Posterior vena cava (tissue), 2 donors: ENCODE results near the gene TALDO1. TPM values are rescaled to one million over a fixed set of nuclear protein-coding genes. Genes with fewer than 3 reads are reported as not detected.

Experiments used
- DNase-seq: peaks from one replicate; pipeline ENCODE4 v3.0.0-alpha.2; 2020; ENCODE audit warnings: low spot score
- intact Hi-C, 2 donors: fragments of 100-400 bp; cut with DNase I; formaldehyde crosslinking; loops; one replicate each; pipeline versions ENCODE4 v1.14.1 to v1.14.2; 2022 to 2023
- total RNA-seq, 2 donors: library from RNA; stranded (reverse); fragmentation: NEBNext Ultra II Directional; extraction: Animal tissue kit (Norgen Biotek cat#: 25700); gene quantifications; one replicate each; pipeline ENCODE4 v1.2.1, GENCODE V29; 2021
- donor health status: DM: yes; HTN: yes; CAD: no.
- donor health status: DM: yes; HTN: yes; CAD: no.

TALDO1 gene
- total RNA-seq, 2 donors from 2014 or later: 76.8 to 109 TPM

GRCh38 chr11:802693-803466, 55.6 kb downstream of the TALDO1 start:
- intact Hi-C loops: loop anchor here in 1 of 2 donors (10.0 kb wide), 1 partner anchor 58 kb away; the partner anchor contains the start of gene TALDO1
- no peak for DNase-seq

- intact Hi-C loops: loop anchor here in 1 of 2 donors (10.0 kb wide), 1 partner anchor 59 kb away; the partner anchor contains the start of gene TALDO1
- peak; percentile 80 for DNase-seq
Measured at GRCh38 chr11:803467-803742, 56.1 kb downstream of the TALDO1 start.

- intact Hi-C loops: loop anchor here in 1 of 2 donors (10.0 kb wide), 1 partner anchor 59 kb away; the partner anchor contains the start of gene TALDO1
Measured at GRCh38 chr11:803770-804598, 56.7 kb downstream of the TALDO1 start.

GRCh38 chr11:804599-804964, 57.3 kb downstream of the TALDO1 start:
- intact Hi-C loops: loop anchor here in 1 of 2 donors (10.0 kb wide), 1 partner anchor 60 kb away; the partner anchor contains the start of gene TALDO1
- DNase-seq: no peak

More at GRCh38 chr11:803770-804598, 56.7 kb downstream of the TALDO1 start:
- DNase-seq: peak; percentile 82

GRCh38 chr11:808427-809286, 61.4 kb downstream of the TALDO1 start:
- DNase-seq: peak; percentile 95
- intact Hi-C loops: loop anchor here in 1 of 2 donors (10.0 kb wide), 1 partner anchor 64 kb away; the partner anchor contains the start of gene TALDO1

GRCh38 chr11:809287-810039, 62.2 kb downstream of the TALDO1 start, which contains the start of gene RPLP2:
Gene RPLP2, plus strand, starts transcription at chr11:809967. Its CDS starts 268 bp downstream, at chr11:810235.
- DNase-seq: peak; percentile 100
- intact Hi-C loops: loop anchor here in 1 of 2 donors (10.0 kb wide), 1 partner anchor 65 kb away; the partner anchor contains the start of gene TALDO1

GRCh38 chr11:810040-810567, 62.8 kb downstream of the TALDO1 start:
- intact Hi-C loops: no loop called here
- peak; percentile 81 for DNase-seq

GRCh38 chr11:811446-812245, 64.4 kb downstream of the TALDO1 start:
- intact Hi-C loops: no loop called here
- no peak for DNase-seq

GRCh38 chr11:812390-812789, 65.1 kb downstream of the TALDO1 start:
- DNase-seq: no peak
- intact Hi-C loops: no loop called here

- DNase-seq: no peak
- intact Hi-C loops: no loop called here
Measured at GRCh38 chr11:813072-813455, 65.8 kb downstream of the TALDO1 start.

- no peak for DNase-seq
- intact Hi-C loops: no loop called here
Measured at GRCh38 chr11:813456-814096, 66.3 kb downstream of the TALDO1 start.

Other genes starting within 250 kb of the TALDO1 start
- gene RNH1, start 240.2 kb upstream of the TALDO1 start, total RNA-seq: 100 to 1,000 TPM; 197 to 209 TPM
- 10 to 100 TPM; 37.2 to 48.5 TPM for gene HRAS, start 211.9 kb upstream of the TALDO1 start, total RNA-seq
- gene LRRC56, start 209.9 kb upstream of the TALDO1 start, total RNA-seq: under 1 TPM; 0.43 to 0.56 TPM
- under 1 TPM; 0.43 to 0.56 TPM for gene LMNTD2, start 186.7 kb upstream of the TALDO1 start, total RNA-seq
- gene RASSF7, start 186.5 kb upstream of the TALDO1 start, total RNA-seq: 1 to 10 TPM; 2.1 to 2.6 TPM
- gene PHRF1, start 171.0 kb upstream of the TALDO1 start, total RNA-seq: 10 to 100 TPM; 18.3 to 20.8 TPM
- gene IRF7, start 131.5 kb upstream of the TALDO1 start, total RNA-seq: 10 to 100 TPM; 10.3 to 16.4 TPM
- under 1 TPM in 1 of 2 donors, not detected in 1; 0.10 TPM for gene CDHR5, start 122.5 kb upstream of the TALDO1 start, total RNA-seq
- not detected for gene SCT, start 120.3 kb upstream of the TALDO1 start, total RNA-seq
- under 1 TPM; 0.48 to 0.51 TPM for gene DRD4, start 110.2 kb upstream of the TALDO1 start, total RNA-seq
- 10 to 100 TPM; 22.9 to 25.5 TPM for gene DEAF1, start 52.2 kb upstream of the TALDO1 start, total RNA-seq
- gene TMEM80, start 51.6 kb upstream of the TALDO1 start, total RNA-seq: 10 to 100 TPM; 13.5 to 19.3 TPM
- 10 to 100 TPM; 23.8 to 38.3 TPM for gene EPS8L2, start 41.2 kb upstream of the TALDO1 start, total RNA-seq
- 10 to 100 TPM; 33.0 to 38.8 TPM for gene GATD1, start 30.0 kb downstream of the TALDO1 start, total RNA-seq
- gene CEND1, start 42.6 kb downstream of the TALDO1 start, total RNA-seq: not detected
- 10 to 100 TPM; 10.6 to 11.2 TPM for gene SLC25A22, start 50.8 kb downstream of the TALDO1 start, total RNA-seq
- 1 to 10 TPM; 6.0 to 6.5 TPM for gene PIDD1, start 57.8 kb downstream of the TALDO1 start, total RNA-seq
- 1,000 to 10,000 TPM; 1,286 to 1,386 TPM for gene RPLP2, start 62.5 kb downstream of the TALDO1 start, total RNA-seq
- gene PNPLA2, start 71.5 kb downstream of the TALDO1 start, total RNA-seq: 10 to 100 TPM; 80.7 to 85.5 TPM
- 1 to 10 TPM; 3.5 to 4.3 TPM for gene CRACR2B, start 80.5 kb downstream of the TALDO1 start, total RNA-seq
- 100 to 1,000 TPM; 473 to 490 TPM for gene CD151, start 85.5 kb downstream of the TALDO1 start, total RNA-seq
- 10 to 100 TPM; 63.9 to 91.4 TPM for gene POLR2L, start 95.1 kb downstream of the TALDO1 start, total RNA-seq
- 10 to 100 TPM; 75.7 to 97.3 TPM for gene TSPAN4, start 95.4 kb downstream of the TALDO1 start, total RNA-seq
- gene CHID1, start 163.3 kb downstream of the TALDO1 start, total RNA-seq: 10 to 100 TPM; 57.9 to 88.5 TPM
- 100 to 1,000 TPM in 1 of 2 donors, 10 to 100 TPM in 1; 83.5 to 117 TPM for gene AP2A2, start 178.4 kb downstream of the TALDO1 start, total RNA-seq